Measurements from ENCODE around the gene CYP4A22.

CYP4A22 gene

GRCh38 chr1:47160716-47161115, 23.5 kb downstream of the CYP4A22 start:
- DNase-seq = no peak

- DNase-seq = no peak
Measured at GRCh38 chr1:47161298-47162040, 24.2 kb downstream of the CYP4A22 start.

GRCh38 chr1:47164552-47164951, 27.3 kb downstream of the CYP4A22 start:
- DNase-seq = no peak

- DNase-seq = no peak
Measured at GRCh38 chr1:47172782-47173181, 35.5 kb downstream of the CYP4A22 start.

GRCh38 chr1:47174656-47175020, 37.4 kb downstream of the CYP4A22 start:
- no peak for DNase-seq

- peak; percentile 65 for DNase-seq
Measured at GRCh38 chr1:47175227-47175934, 38.1 kb downstream of the CYP4A22 start.

GRCh38 chr1:47178020-47178419, 40.8 kb downstream of the CYP4A22 start:
- no peak for DNase-seq

GRCh38 chr1:47178654-47179016, 41.4 kb downstream of the CYP4A22 start:
- DNase-seq = no peak

- peak; percentile 90 for DNase-seq
Measured at GRCh38 chr1:47179017-47179987, 42.1 kb downstream of the CYP4A22 start.

GRCh38 chr1:47179988-47180563, 42.8 kb downstream of the CYP4A22 start:
- DNase-seq = no peak

- no peak for DNase-seq
Measured at GRCh38 chr1:47180603-47181094, 43.4 kb downstream of the CYP4A22 start.

- DNase-seq = peak; percentile 47
Measured at GRCh38 chr1:47181095-47181954, 44.1 kb downstream of the CYP4A22 start.

GRCh38 chr1:47181955-47182675, 44.9 kb downstream of the CYP4A22 start:
- no peak for DNase-seq

GRCh38 chr1:47182676-47183235, 45.5 kb downstream of the CYP4A22 start:
- no peak for DNase-seq

- no peak for DNase-seq
Measured at GRCh38 chr1:47183308-47184089, 46.3 kb downstream of the CYP4A22 start.

- DNase-seq = no peak
Measured at GRCh38 chr1:47184090-47184821, 47.0 kb downstream of the CYP4A22 start.

GRCh38 chr1:47184822-47185677, 47.8 kb downstream of the CYP4A22 start:
- DNase-seq = no peak
